OCI-LY7 (cell line): ENCODE measurements around the gene CLIC4. TPM values are rescaled to one million over a fixed set of nuclear protein-coding genes. Genes with fewer than 3 reads are reported as not detected.
"Not testable (repeated sequence)": the region's sequence is repeated elsewhere in the genome, so short reads cannot be mapped to it uniquely, and the experiment has no call there.

ENCODE experiments used
- BruUV-seq: library from RNA; stranded (reverse); fragments of 400-500 nt; replicated peaks from 2 replicates; lab custom pipeline; 2021; lab: Mats Ljungman, UMichigan
- CTCF ChIA-PET: fragments of 300-600 bp; sonication (Branson Sonifier 250); formaldehyde crosslinking; loops from one replicate; lab custom pipeline; 2022; ENCODE audit warnings: antibody characterized with exemption; ENCODE audit not compliant: unreplicated experiment; lab: Charles Lee
- POLR2A ChIA-PET: fragments of 300-600 bp; sonication (Branson Sonifier 250); formaldehyde crosslinking; loops from one replicate; lab custom pipeline; 2022; ENCODE audit warnings: antibody characterized with exemption; lab: Charles Lee
- DNase-seq: peaks from one replicate; pipeline ENCODE4 v3.0.0-alpha.2; 2015; ENCODE audit warnings: low spot score
- H2AFZ ChIP-seq: fragments of 200-600 bp; sonication (generic), shearing (Covaris generic); 2 replicates; pipeline ENCODE4 v1.6.1; 2014; ENCODE audit warnings: mild to moderate bottlenecking, antibody characterized with exemption, low read length, moderate library complexity
- H3K27ac ChIP-seq: fragments of 200-600 bp; sonication (generic); 2 replicates; pipeline ENCODE4 v1.5.1; 2014; ENCODE audit warnings: mixed run types, low read depth, mild to moderate bottlenecking, moderate library complexity, low read length, inconsistent platforms; ENCODE audit not compliant: poor library complexity, severe bottlenecking
- H3K36me3 ChIP-seq: fragments of 200-600 bp; sonication (generic); 2 replicates; pipeline ENCODE4 v1.6.1; 2014; ENCODE audit warnings: mild to moderate bottlenecking, antibody characterized with exemption, low read length, moderate library complexity, mixed read lengths; ENCODE audit not compliant: insufficient read depth
- H3K4me1 ChIP-seq: fragments of 200-600 bp; sonication (generic); 2 replicates; pipeline ENCODE4 v1.5.1; 2014; ENCODE audit warnings: mild to moderate bottlenecking, low read length; ENCODE audit not compliant: insufficient read depth, poor library complexity, severe bottlenecking
- H3K4me2 ChIP-seq: fragments of 200-600 bp; sonication (generic); 2 replicates; pipeline ENCODE4 v1.6.1; 2014; ENCODE audit warnings: mild to moderate bottlenecking, low read length
- H3K4me3 ChIP-seq: fragments of 200-600 bp; sonication (generic); 2 replicates; pipeline ENCODE4 v1.5.1; 2014; ENCODE audit warnings: mild to moderate bottlenecking, low read depth, low read length; ENCODE audit not compliant: poor library complexity, severe bottlenecking
- H3K79me2 ChIP-seq: fragments of 200-600 bp; sonication (generic); 2 replicates; pipeline ENCODE4 v1.6.1; 2016; ENCODE audit warnings: low read depth, mild to moderate bottlenecking, low read length, moderate library complexity, mixed read lengths; ENCODE audit not compliant: insufficient read depth
- H3K9me2 ChIP-seq: fragments of 200-600 bp; sonication (generic); 2 replicates; pipeline ENCODE4 v1.6.1; 2016; ENCODE audit warnings: mild to moderate bottlenecking, low read length, mixed read lengths; ENCODE audit not compliant: insufficient read depth
- H3K9me3 ChIP-seq: fragments of 200-600 bp; sonication (generic); 2 replicates; pipeline ENCODE4 v1.6.1; 2014; ENCODE audit warnings: mild to moderate bottlenecking, mixed run types, low read length, mixed read lengths
- H4K20me1 ChIP-seq: fragments of 200-600 bp; sonication (generic); 2 replicates; pipeline ENCODE4 v1.6.1; 2014; ENCODE audit warnings: mild to moderate bottlenecking, antibody characterized with exemption, low read length, moderate library complexity, mixed read lengths; ENCODE audit not compliant: insufficient read depth
- CTCF ChIP-seq: fragments of 200-600 bp; sonication (generic); conservative IDR thresholded peaks from 2 replicates; pipeline ENCODE4 v1.5.1; 2014; ENCODE audit warnings: mild to moderate bottlenecking, antibody characterized with exemption, low read length, moderate library complexity, mixed read lengths
- EZH2phosphoT487 ChIP-seq: fragments of 200-600 bp; sonication (generic); IDR thresholded peaks from 2 replicates; pipeline ENCODE4 v1.6.1; 2018; ENCODE audit warnings: low read depth, borderline replicate concordance, mild to moderate bottlenecking, mixed run types, antibody characterized with exemption, low read length, moderate library complexity, mixed read lengths
- intact Hi-C: fragments of 100-400 bp; cut with micrococcal nuclease; formaldehyde crosslinking; loops from one replicate; pipeline ENCODE4 v1.10.0; 2022; ENCODE audit not compliant: unreplicated experiment
- total RNA-seq, 2 experiments: library from RNA; depleted of rRNA in 1 of 2; stranded (reverse); fragments of >200 nt in 1 of 2; shearing (Covaris generic) in 1 of 2; gene quantifications; 2 replicates each; pipeline ENCODE4 v1.2.3, GENCODE V29; 2014 to 2022

Gene CLIC4
- total RNA-seq, 2 experiments from 2014 or later = 35.5 to 116 TPM

GRCh38 chr1:24888971-24889676 is 143.9 kb downstream of the CLIC4 start:
- Histone ChIP-seq H3K4me1 (no peaks in the 10 kb centered on the region), H3K4me2 (no peak overlapping the region), H3K9me2 (no peaks in the 10 kb centered on the region), H4K20me1 (no peaks in the 10 kb centered on the region), H3K4me3 (no peak overlapping the region), H3K9me3 (no peaks in the 10 kb centered on the region), H3K36me3 (no peaks in the 10 kb centered on the region; the same call in 1 of the 2 replicates), H3K79me2 (no peaks in the 10 kb centered on the region), H2AFZ (no peak overlapping the region), H3K27ac (no peak overlapping the region)
- no TSS peak for BruUV-seq
- DNase-seq = no peak
- intact Hi-C loops = no loop called here
- CTCF ChIA-PET = interaction anchor here (0.6 kb wide), 1 partner anchor 631 kb away, joined by 5 read pairs; no protein-coding TSS in a partner anchor
- POLR2A ChIA-PET = interaction anchor here (0.7 kb wide), 1 partner anchor 9 kb away, joined by 3 read pairs; no protein-coding TSS in a partner anchor
- TF ChIP-seq EZH2phosphoT487 (no peak), CTCF (no peak)

- CTCF ChIA-PET = no interaction called here
These were observed 145.6 kb downstream of the CLIC4 start for GRCh38 chr1:24890887-24891286.

GRCh38 chr1:24891367-24891766 is 146.1 kb downstream of the CLIC4 start:
- H2AFZ ChIP-seq, H4K20me1 ChIP-seq, H3K9me3 ChIP-seq, H3K9me2 ChIP-seq, H3K4me1 ChIP-seq, H3K79me2 ChIP-seq, CTCF ChIA-PET, DNase-seq, H3K4me3 ChIP-seq, H3K36me3 ChIP-seq, H3K27ac ChIP-seq, BruUV-seq, intact Hi-C loops, H3K4me2 ChIP-seq: not testable (repeated sequence)
- POLR2A ChIA-PET = interaction anchor here (0.6 kb wide), 1 partner anchor 36 kb away, joined by 7 read pairs; no protein-coding TSS in a partner anchor

More at GRCh38 chr1:24890887-24891286, 145.6 kb downstream of the CLIC4 start:
- H3K9me2 ChIP-seq = no peaks in the 10 kb centered on the region
- no peaks in the 10 kb centered on the region for H3K9me3 ChIP-seq
- H3K4me1 ChIP-seq = no peaks in the 10 kb centered on the region
- no peaks in the 10 kb centered on the region for H3K79me2 ChIP-seq
- no peak overlapping the region for H3K4me2 ChIP-seq
- BruUV-seq = no TSS peak
- POLR2A ChIA-PET = interaction anchor here (0.6 kb wide), 1 partner anchor 36 kb away, joined by 7 read pairs; no protein-coding TSS in a partner anchor
- no peaks in the 10 kb centered on the region for H4K20me1 ChIP-seq
- intact Hi-C loops = no loop called here
- no peaks in the 10 kb centered on the region; the same call in 1 of the 2 replicates for H3K36me3 ChIP-seq
- H2AFZ ChIP-seq = no peak overlapping the region
- DNase-seq = no peak
- no peak overlapping the region for H3K27ac ChIP-seq
- H3K4me3 ChIP-seq = no peak overlapping the region
- TF ChIP-seq CTCF (no peak), EZH2phosphoT487 (no peak)
